ENCODE measurements around the gene LRRC9. TPM values are rescaled to one million over a fixed set of nuclear protein-coding genes. Genes with fewer than 3 reads are reported as not detected.

The LRRC9 gene
- total RNA-seq (not detected in 2 replicates), polyA plus RNA-seq (not detected in 2 replicates), polyA minus RNA-seq (not detected in 2 replicates)
- total RNA-seq (2013) = not detected

DNA sequence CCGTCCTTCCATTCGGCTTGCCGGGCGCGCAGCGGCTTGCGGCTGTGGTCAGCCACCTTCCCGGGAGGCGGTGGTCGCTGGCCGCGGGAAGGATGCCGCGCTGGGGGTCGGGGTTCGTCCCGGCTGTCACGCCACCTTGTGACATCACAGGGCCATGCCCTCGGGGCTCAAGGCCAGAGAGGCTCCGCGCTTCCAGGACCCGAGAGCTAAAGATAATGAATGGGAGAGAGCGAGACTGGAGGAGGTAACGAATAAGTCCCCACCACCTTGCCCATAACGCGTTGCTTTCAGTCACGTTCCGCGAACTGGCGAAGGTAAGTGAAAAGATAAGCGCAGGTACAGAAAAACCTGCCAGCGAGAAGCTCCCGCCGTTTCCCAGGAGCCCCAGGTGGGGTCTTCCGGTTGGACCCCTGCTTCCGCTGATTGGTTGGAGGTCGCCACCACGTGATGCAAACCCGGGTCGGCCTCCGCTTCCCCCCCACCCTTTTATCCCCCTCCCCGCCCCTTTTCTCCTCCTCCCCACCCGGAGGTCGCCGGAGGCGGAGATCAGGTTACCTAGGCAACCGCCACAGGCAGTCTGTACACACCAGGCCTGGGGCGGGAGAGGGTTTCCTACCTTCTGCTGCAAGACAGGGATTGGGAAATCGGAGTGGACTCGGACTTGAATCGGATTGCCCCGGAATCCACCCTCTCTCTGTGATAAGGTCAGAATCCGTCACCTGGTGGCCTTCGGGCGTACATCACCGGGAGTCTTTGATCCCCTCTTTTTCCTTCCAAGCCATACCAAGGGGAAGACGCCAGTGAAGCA is at the start of gene LRRC9:
Gene LRRC9 (plus strand): TSS at position 575 of the 808 bp plus-strand sequence.
- no peak for ATAC-seq (ENCODE audit: low read depth)
- Histone ChIP-seq H3K27me3 (replicated peaks in 1 of 4; ENCODE audit: control extremely low read depth in 1 of 4, control insufficient read depth in 3 of 4, insufficient read depth in 4 of 4, low read length in 3 of 4) (peaks cover 0 to 31% (median 25%) of the 10 kb centered on the region in 4 experiments), H4K20me1 (ENCODE audit: control insufficient read depth, insufficient read depth, low read length, poor library complexity, severe bottlenecking) (no peaks in the 10 kb centered on the region), H2AFZ (ENCODE audit: insufficient read depth, low read depth, low read length, poor library complexity, severe bottlenecking) (peak within 1 kb of the TSS; percentile 68), H3K4me1 (ENCODE audit: control insufficient read depth in 2 of 2, insufficient read depth in 2 of 2, low read length in 2 of 2) (peaks cover 10 to 11% of the 10 kb centered on the region in 2 donors), H3K27ac (ENCODE audit: low read length in 2 of 2) (peak within 1 kb of the TSS in 1 of 2 donors; percentile 40), H3K79me2 (ENCODE audit: control insufficient read depth, insufficient read depth, low read length) (no peaks in the 10 kb centered on the region), H3K36me3 (replicated peaks in 1 of 2; ENCODE audit: control extremely low read depth in 1 of 2, control insufficient read depth in 1 of 2, extremely low read depth in 1 of 2, insufficient read depth in 2 of 2, low read length in 1 of 2) (no peaks in the 10 kb centered on the region), H3K9ac (ENCODE audit: low read length) (peak within 1 kb of the TSS; percentile 66), H3K9me3 (ENCODE audit: control extremely low read depth in 1 of 3, control insufficient read depth in 2 of 3, insufficient read depth in 1 of 3, low read length in 2 of 3) (peaks cover 0 to 9% (median 0%) of the 10 kb centered on the region in 3 donors), H3K4me3 (ENCODE audit: control extremely low read depth in 1 of 5, extremely low read depth in 1 of 5, insufficient read depth in 1 of 5, low read depth in 2 of 5, low read length in 4 of 5) (peak within 1 kb of the TSS; percentile 30 to 51 (median 49)), H3K4me2 (replicated peaks; ENCODE audit: low read depth, low read length, poor library complexity, severe bottlenecking) (peak within 1 kb of the TSS; percentile 79)
- intact Hi-C loops (cut with micrococcal nuclease) = no loop called here
- TF ChIP-seq, protein P1, sequence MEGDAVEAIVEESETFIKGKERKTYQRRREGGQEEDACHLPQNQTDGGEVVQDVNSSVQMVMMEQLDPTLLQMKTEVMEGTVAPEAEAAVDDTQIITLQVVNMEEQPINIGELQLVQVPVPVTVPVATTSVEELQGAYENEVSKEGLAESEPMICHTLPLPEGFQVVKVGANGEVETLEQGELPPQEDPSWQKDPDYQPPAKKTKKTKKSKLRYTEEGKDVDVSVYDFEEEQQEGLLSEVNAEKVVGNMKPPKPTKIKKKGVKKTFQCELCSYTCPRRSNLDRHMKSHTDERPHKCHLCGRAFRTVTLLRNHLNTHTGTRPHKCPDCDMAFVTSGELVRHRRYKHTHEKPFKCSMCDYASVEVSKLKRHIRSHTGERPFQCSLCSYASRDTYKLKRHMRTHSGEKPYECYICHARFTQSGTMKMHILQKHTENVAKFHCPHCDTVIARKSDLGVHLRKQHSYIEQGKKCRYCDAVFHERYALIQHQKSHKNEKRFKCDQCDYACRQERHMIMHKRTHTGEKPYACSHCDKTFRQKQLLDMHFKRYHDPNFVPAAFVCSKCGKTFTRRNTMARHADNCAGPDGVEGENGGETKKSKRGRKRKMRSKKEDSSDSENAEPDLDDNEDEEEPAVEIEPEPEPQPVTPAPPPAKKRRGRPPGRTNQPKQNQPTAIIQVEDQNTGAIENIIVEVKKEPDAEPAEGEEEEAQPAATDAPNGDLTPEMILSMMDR (IDR thresholded peaks at IDR 0.05) = no peak
- TF ChIP-seq EZH2 (IDR thresholded peaks at IDR 0.05; ENCODE audit: borderline replicate concordance, insufficient read depth, low read depth, low read length, poor library complexity, severe bottlenecking) = no peak
- no peaks in the 10 kb centered on the region for H3K9me3 Mint-ChIP-seq (ENCODE audit: insufficient read depth)
- ChIA-PET CTCF (no interaction called here), POLR2A (no interaction called here)
- DNase-seq = peak; percentile 42
- WGBS (ENCODE audit: insufficient coverage) = 7% methylated on average over 45 of the region's 57 CpGs
- no peak within 1 kb of the TSS for H3K27ac Mint-ChIP-seq
- peaks cover 10% of the 10 kb centered on the region for H3K4me1 Mint-ChIP-seq
- peaks cover 66% of the 10 kb centered on the region for H3K27me3 Mint-ChIP-seq
- H3K4me3 Mint-ChIP-seq = peak within 1 kb of the TSS; percentile 79

Measured in B cell (primary cell).